Activated CD4-positive, alpha-beta T cell treated with anti-CD3 and anti-CD28 coated beads, Interleukin-2, amount 50 U/mL, for 24 hours (primary cell): ENCODE data around the gene TXNDC2.

Experiments
- DNase-seq, 2 donors: peaks; one replicate each; pipeline ENCODE4 v3.0.0-alpha.2; 2020; ENCODE audit warnings: low read depth in 1 of 2, low spot score in 1 of 2

The TXNDC2 gene

DNA sequence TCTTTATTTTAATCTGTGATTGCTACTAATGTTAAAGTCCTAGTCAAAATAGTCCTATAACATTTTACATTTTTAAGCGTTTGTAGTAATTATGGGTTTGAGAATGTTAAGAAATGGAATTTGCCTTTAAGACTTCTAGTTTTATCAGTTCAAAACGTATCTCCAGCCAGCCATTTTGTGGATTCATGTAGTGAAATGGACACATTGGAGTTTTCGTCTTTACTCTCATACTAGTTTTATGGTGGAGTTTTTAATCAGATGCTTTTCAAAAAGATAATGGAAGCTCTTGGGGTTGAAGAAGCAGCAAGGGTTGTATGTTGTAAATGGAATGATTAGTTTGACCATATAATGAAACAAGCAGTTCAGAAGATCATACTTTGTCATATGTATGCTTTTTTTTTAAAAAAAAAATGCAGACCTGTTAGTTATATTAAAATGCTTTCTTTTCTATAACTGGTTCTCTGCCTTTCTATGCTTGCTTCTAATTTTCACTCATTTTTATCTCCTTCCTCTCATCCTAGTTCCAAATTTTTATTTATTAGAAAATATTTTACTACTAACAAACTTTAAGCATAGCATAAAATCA is 44.6 kb downstream of the TXNDC2 start:
- DNase-seq: no peak

DNA sequence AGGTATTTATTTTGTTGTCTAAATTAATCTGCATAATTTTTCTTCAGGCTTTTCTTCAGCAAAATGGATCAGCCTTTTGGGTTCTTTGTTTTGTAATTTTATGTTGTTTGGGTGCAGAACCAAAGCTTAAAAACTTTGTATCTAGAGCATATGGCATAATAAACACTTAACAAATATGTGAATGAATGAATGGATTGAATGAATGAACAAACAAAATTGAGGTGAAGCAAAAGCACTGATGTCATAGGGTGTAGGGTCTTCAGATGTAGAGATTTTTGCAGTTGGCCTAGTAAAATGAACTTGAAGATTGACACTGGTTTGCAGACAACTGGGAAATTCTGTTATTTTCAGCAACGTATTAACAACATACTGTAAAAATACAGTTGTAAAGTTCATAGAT is 45.4 kb downstream of the TXNDC2 start:
- DNase-seq: no peak

DNA sequence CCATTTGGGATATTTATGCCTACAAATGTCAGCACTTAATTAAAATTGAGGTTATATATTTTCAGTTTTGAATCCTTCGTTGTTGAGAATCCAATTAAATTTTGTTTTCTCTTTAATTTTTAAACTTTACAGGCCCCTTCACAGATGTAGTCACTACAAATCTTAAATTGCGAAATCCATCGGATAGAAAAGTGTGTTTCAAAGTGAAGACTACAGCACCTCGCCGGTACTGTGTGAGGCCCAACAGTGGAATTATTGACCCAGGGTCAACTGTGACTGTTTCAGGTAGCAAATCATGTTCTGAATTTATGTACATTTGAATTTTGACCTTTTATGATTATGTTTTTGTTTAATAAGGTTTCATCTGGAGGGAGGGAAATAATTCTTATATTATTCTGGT is 45.9 kb downstream of the TXNDC2 start:
- DNase-seq: no peak

- DNase-seq: no peak
Measured at GRCh38 chr18:9933865-9934264, 48.1 kb downstream of the TXNDC2 start.

- DNase-seq: no peak
Measured at GRCh38 chr18:9934274-9934673, 48.5 kb downstream of the TXNDC2 start.
